MM.1S (cell line): ENCODE measurements around the gene TANC1.

Experiments used
- DNase-seq: peaks from one replicate; pipeline ENCODE4 v3.0.0-alpha.2; 2015
- H2AFZ ChIP-seq: fragments of 300-600 bp; sonication (generic); 2 replicates; pipeline ENCODE4 v1.6.0; 2016; ENCODE audit warnings: antibody characterized with exemption, low read length
- H3F3A ChIP-seq: fragments of 300-600 bp; sonication (generic); 2 replicates; pipeline ENCODE4 v1.6.1; 2016; ENCODE audit warnings: mild to moderate bottlenecking, antibody characterized with exemption, low read length, moderate library complexity, mixed read lengths; ENCODE audit not compliant: insufficient read depth
- H3K27ac ChIP-seq: fragments of 300-600 bp; sonication (generic); 2 replicates; pipeline ENCODE4 v1.5.1; 2016; ENCODE audit warnings: mild to moderate bottlenecking, low read length
- H3K27me3 ChIP-seq: fragments of 300-600 bp; sonication (generic); replicated peaks from 2 replicates; pipeline ENCODE4 v1.6.0; 2016; ENCODE audit warnings: low read length; ENCODE audit not compliant: insufficient read depth
- H3K36me3 ChIP-seq: fragments of 300-600 bp; sonication (generic); replicated peaks from 2 replicates; pipeline ENCODE4 v1.6.1; 2016; ENCODE audit warnings: mild to moderate bottlenecking, low read length, mixed read lengths; ENCODE audit not compliant: insufficient read depth
- H3K4me1 ChIP-seq: fragments of 300-600 bp; sonication (generic); 2 replicates; pipeline ENCODE4 v1.6.1; 2016; ENCODE audit warnings: low read length, mixed read lengths
- H3K4me2 ChIP-seq: fragments of 300-600 bp; sonication (generic); 2 replicates; pipeline ENCODE4 v1.6.0; 2016; ENCODE audit warnings: low read depth, low read length
- H3K4me3 ChIP-seq: fragments of 300-600 bp; sonication (generic); 2 replicates; pipeline ENCODE4 v1.5.1; 2016; ENCODE audit warnings: low read length, mixed read lengths
- H3K79me2 ChIP-seq: fragments of 300-600 bp; sonication (generic); 2 replicates; pipeline ENCODE4 v1.6.1; 2016; ENCODE audit warnings: mixed run types, low read length, mixed read lengths
- H3K9ac ChIP-seq: fragments of 300-600 bp; sonication (generic); 2 replicates; pipeline ENCODE4 v1.6.1; 2016; ENCODE audit warnings: low read length, mixed read lengths
- H3K9me2 ChIP-seq: fragments of 300-600 bp; sonication (generic); replicated peaks from 2 replicates; pipeline ENCODE4 v1.6.1; 2016; ENCODE audit warnings: mild to moderate bottlenecking, low read length, mixed read lengths; ENCODE audit not compliant: insufficient read depth
- H3K9me3 ChIP-seq: fragments of 300-600 bp; sonication (generic); replicated peaks from 2 replicates; pipeline ENCODE4 v1.6.1; 2016; ENCODE audit warnings: mild to moderate bottlenecking, low read length, mixed read lengths; ENCODE audit not compliant: insufficient read depth
- H4K20me1 ChIP-seq: fragments of 300-600 bp; sonication (generic); 2 replicates; pipeline ENCODE4 v1.6.1; 2016; ENCODE audit warnings: mild to moderate bottlenecking, low read length, moderate library complexity, mixed read lengths; ENCODE audit not compliant: insufficient read depth
- EZH2 ChIP-seq: fragments of 300-600 bp; sonication (generic); optimal IDR thresholded peaks from 2 replicates; pipeline ENCODE3; 2017; ENCODE audit warnings: low read depth, mild to moderate bottlenecking, antibody characterized with exemption, low read length, mixed read lengths
- EZH2phosphoT487 ChIP-seq: fragments of 300-600 bp; sonication (generic); IDR thresholded peaks from 2 replicates; pipeline ENCODE4 v1.6.1; 2018; ENCODE audit warnings: antibody characterized with exemption, low read length
- TF ChIP-seq, protein P1 (sequence below): fragments of 300-600 bp; sonication (generic); IDR thresholded peaks from 2 replicates; pipeline ENCODE4 v1.5.1; 2016; ENCODE audit warnings: antibody characterized with exemption, low read length, mixed read lengths

The TANC1 gene

DNA sequence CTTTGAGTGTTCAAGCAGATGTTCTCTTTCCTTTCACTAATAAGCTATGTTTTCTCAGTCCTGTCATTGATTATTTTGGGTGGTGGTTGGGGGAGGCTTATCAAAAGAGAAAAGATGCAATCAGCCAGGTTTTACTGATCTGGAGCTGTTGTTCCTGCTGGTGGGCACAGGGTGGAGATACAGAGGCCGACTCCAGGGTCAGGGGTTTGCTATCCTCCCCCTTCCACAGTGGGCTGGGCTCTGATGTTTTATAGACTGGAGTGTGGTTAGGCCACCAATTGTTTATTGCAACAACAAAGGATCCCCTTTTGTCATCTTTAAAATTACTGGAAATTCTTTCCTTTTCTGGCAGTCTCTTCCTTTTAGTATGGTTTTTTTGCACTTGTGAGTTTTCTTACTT, 120.5 kb downstream of the TANC1 start:
- no peaks in the 10 kb centered on the region for H3K36me3 ChIP-seq
- H3F3A ChIP-seq: no peaks in the 10 kb centered on the region; the same call in 1 of the 2 replicates
- H3K9me3 ChIP-seq: no peaks in the 10 kb centered on the region
- H3K79me2 ChIP-seq: no peaks in the 10 kb centered on the region
- no peak overlapping the region for H3K4me3 ChIP-seq
- H2AFZ ChIP-seq: no peak overlapping the region
- no peak for TF ChIP-seq EZH2
- TF ChIP-seq, protein P1, sequence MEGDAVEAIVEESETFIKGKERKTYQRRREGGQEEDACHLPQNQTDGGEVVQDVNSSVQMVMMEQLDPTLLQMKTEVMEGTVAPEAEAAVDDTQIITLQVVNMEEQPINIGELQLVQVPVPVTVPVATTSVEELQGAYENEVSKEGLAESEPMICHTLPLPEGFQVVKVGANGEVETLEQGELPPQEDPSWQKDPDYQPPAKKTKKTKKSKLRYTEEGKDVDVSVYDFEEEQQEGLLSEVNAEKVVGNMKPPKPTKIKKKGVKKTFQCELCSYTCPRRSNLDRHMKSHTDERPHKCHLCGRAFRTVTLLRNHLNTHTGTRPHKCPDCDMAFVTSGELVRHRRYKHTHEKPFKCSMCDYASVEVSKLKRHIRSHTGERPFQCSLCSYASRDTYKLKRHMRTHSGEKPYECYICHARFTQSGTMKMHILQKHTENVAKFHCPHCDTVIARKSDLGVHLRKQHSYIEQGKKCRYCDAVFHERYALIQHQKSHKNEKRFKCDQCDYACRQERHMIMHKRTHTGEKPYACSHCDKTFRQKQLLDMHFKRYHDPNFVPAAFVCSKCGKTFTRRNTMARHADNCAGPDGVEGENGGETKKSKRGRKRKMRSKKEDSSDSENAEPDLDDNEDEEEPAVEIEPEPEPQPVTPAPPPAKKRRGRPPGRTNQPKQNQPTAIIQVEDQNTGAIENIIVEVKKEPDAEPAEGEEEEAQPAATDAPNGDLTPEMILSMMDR: no peak
- TF ChIP-seq EZH2phosphoT487: no peak
- peaks cover 19% of the 10 kb centered on the region for H3K4me1 ChIP-seq
- H3K4me2 ChIP-seq: no peak overlapping the region
- no peaks in the 10 kb centered on the region for H3K9me2 ChIP-seq
- H4K20me1 ChIP-seq: no peaks in the 10 kb centered on the region
- H3K27ac ChIP-seq: no peak overlapping the region
- no peak overlapping the region for H3K9ac ChIP-seq
- H3K27me3 ChIP-seq: no peaks in the 10 kb centered on the region
- DNase-seq: no peak

DNA sequence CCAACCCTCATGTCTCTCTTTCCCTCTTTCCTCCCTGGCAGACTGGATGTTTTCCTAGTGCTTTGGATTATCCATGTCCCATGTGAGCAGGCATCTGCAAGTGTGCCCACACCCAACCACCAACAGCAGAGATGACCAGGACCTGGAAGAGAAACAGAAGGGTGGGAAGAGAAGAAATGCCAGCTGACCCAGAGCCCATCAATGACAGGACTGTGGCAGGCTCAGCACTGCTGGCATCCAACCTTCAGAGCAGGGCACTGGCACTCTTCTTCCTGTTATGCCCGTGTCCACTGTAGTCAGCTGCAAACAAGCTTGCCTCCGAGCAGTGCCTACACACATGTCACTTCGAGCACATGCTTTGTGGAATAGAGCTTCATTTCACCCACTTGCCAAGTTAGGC, 121.1 kb downstream of the TANC1 start:
- Histone ChIP-seq H3F3A (no peaks in the 10 kb centered on the region; the same call in 1 of the 2 replicates), H3K27ac (no peak overlapping the region), H3K79me2 (no peaks in the 10 kb centered on the region), H3K9me3 (no peaks in the 10 kb centered on the region), H2AFZ (no peak overlapping the region), H3K9ac (no peak overlapping the region), H3K4me2 (no peak overlapping the region), H3K36me3 (no peaks in the 10 kb centered on the region), H3K4me3 (no peak overlapping the region), H3K27me3 (no peaks in the 10 kb centered on the region), H3K9me2 (no peaks in the 10 kb centered on the region), H4K20me1 (no peaks in the 10 kb centered on the region), H3K4me1 (peaks cover 19% of the 10 kb centered on the region)
- no peak for DNase-seq
- TF ChIP-seq, protein P1: no peak
- TF ChIP-seq EZH2phosphoT487 (no peak), EZH2 (no peak)

DNA sequence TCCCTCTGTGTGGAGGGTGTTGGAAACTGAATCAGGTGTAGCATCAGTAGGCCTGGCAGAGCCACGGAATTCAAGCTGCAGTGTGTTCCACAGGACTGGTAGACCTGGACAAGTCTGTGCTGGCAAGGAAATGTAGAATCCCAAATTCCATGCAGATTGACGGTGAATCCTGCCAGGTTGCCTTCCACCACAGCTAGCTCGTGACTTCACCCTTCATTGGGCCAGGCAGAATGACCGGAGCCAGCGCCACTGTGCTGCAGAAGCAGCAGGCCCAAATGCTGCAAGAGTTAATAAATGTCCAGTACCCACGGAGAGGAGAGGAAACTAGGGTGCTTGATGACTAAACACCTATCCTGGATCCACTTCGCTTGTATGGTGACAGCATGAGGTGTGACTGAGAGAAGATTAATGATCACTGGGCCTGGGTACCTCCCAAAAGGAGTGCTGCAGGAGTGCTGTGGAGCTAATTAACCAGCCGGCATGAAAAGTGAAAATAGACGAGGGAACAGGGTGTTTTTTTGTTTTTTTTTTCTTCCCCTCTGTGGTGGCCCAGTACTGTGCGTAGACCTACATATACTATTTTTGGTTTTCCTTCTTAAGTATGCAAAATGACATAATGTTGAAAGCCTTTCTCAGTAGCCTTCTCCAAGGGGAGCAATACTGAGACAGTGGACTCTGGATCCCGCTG, 122.2 kb downstream of the TANC1 start:
- Histone ChIP-seq H3K27ac (no peak overlapping the region), H3K9me3 (no peaks in the 10 kb centered on the region), H3K4me3 (no peak overlapping the region), H3K79me2 (no peaks in the 10 kb centered on the region), H3K9me2 (no peaks in the 10 kb centered on the region), H3K27me3 (no peaks in the 10 kb centered on the region), H3K4me1 (peaks cover 19% of the 10 kb centered on the region), H3K36me3 (no peaks in the 10 kb centered on the region), H3K4me2 (peak overlapping the region; percentile 51; the same call in 1 of the 2 replicates), H2AFZ (no peak overlapping the region), H3K9ac (no peak overlapping the region), H4K20me1 (no peaks in the 10 kb centered on the region), H3F3A (no peaks in the 10 kb centered on the region; the same call in 1 of the 2 replicates)
- no peak for DNase-seq
- no peak for TF ChIP-seq EZH2
- TF ChIP-seq, protein P1: no peak
- TF ChIP-seq EZH2phosphoT487: no peak
